Activated naive CD8-positive, alpha-beta T cell treated with anti-CD3 and anti-CD28 coated beads, Interleukin-2, amount 50 U/mL, for 24 hours (primary cell): ENCODE data around the gene ANKRD9.
A peak's percentile ranks its signal among the peaks of the same experiment; 100 is the strongest.

Experiments
- ATAC-seq: fragments of 150-1000 bp; cut with Tn5 transposase; one replicate; pipeline ENCODE4 v1.10.0; 2021
- DNase-seq: peaks from one replicate; pipeline ENCODE4 v3.0.0; 2021
- H3K27ac Mint-ChIP-seq: one replicate; pipeline ENCODE4 v1.8.0; 2021; ENCODE audit warnings: mild to moderate bottlenecking, mixed read lengths
- H3K27me3 Mint-ChIP-seq: one replicate; pipeline ENCODE4 v1.8.0; 2021; ENCODE audit warnings: mixed read lengths
- H3K36me3 Mint-ChIP-seq: one replicate; pipeline ENCODE4 v1.8.0; 2021; ENCODE audit warnings: low read depth, mixed read lengths
- H3K4me1 Mint-ChIP-seq: one replicate; pipeline ENCODE4 v1.8.0; 2021; ENCODE audit warnings: mixed read lengths
- H3K4me3 Mint-ChIP-seq: one replicate; pipeline ENCODE4 v1.8.0; 2021; ENCODE audit warnings: mild to moderate bottlenecking, moderate library complexity, mixed read lengths
- H3K9me3 Mint-ChIP-seq: one replicate; pipeline ENCODE4 v1.8.0; 2021; ENCODE audit warnings: mixed read lengths

Gene ANKRD9

GRCh38 chr14:102499401-102500157, 10.0 kb downstream of the ANKRD9 start:
- Mint-ChIP-seq H3K9me3 (no peaks in the 10 kb centered on the region), H3K4me3 (no peak overlapping the region), H3K4me1 (peaks cover 4% of the 10 kb centered on the region), H3K36me3 (no peaks in the 10 kb centered on the region), H3K27me3 (no peaks in the 10 kb centered on the region), H3K27ac (no peak overlapping the region)
- ATAC-seq (no peak), DNase-seq (no peak)

- Mint-ChIP-seq H3K4me1 (peaks cover 4% of the 10 kb centered on the region), H3K36me3 (no peaks in the 10 kb centered on the region), H3K27me3 (no peaks in the 10 kb centered on the region), H3K27ac (no peak overlapping the region), H3K9me3 (no peaks in the 10 kb centered on the region), H3K4me3 (no peak overlapping the region)
- no peak for DNase-seq
- no peak for ATAC-seq
Observed at GRCh38 chr14:102498678-102499265, 10.8 kb downstream of the ANKRD9 start.

- no peak overlapping the region for H3K27ac Mint-ChIP-seq
- DNase-seq (no peak), ATAC-seq (no peak)
- no peaks in the 10 kb centered on the region for H3K27me3 Mint-ChIP-seq
- peaks cover 4% of the 10 kb centered on the region for H3K4me1 Mint-ChIP-seq
- no peak overlapping the region for H3K4me3 Mint-ChIP-seq
- no peaks in the 10 kb centered on the region for H3K9me3 Mint-ChIP-seq
- no peaks in the 10 kb centered on the region for H3K36me3 Mint-ChIP-seq
Observed at GRCh38 chr14:102497998-102498677, 11.4 kb downstream of the ANKRD9 start.

GRCh38 chr14:102496958-102497744, 12.4 kb downstream of the ANKRD9 start:
- Mint-ChIP-seq H3K27me3 (no peaks in the 10 kb centered on the region), H3K4me1 (peaks cover 4% of the 10 kb centered on the region), H3K4me3 (no peak overlapping the region), H3K36me3 (no peaks in the 10 kb centered on the region), H3K27ac (no peak overlapping the region), H3K9me3 (no peaks in the 10 kb centered on the region)
- no peak for ATAC-seq
- DNase-seq, result no peak

GRCh38 chr14:102496331-102496691, 13.3 kb downstream of the ANKRD9 start:
- no peak overlapping the region for H3K27ac Mint-ChIP-seq
- DNase-seq (no peak), ATAC-seq (no peak)
- H3K27me3 Mint-ChIP-seq, result no peaks in the 10 kb centered on the region
- H3K9me3 Mint-ChIP-seq, result no peaks in the 10 kb centered on the region
- H3K4me3 Mint-ChIP-seq, result no peak overlapping the region
- no peaks in the 10 kb centered on the region for H3K36me3 Mint-ChIP-seq
- H3K4me1 Mint-ChIP-seq, result peaks cover 4% of the 10 kb centered on the region

- H3K27ac Mint-ChIP-seq, result no peak overlapping the region
- ATAC-seq (no peak), DNase-seq (no peak)
- no peak overlapping the region for H3K4me3 Mint-ChIP-seq
- no peaks in the 10 kb centered on the region for H3K9me3 Mint-ChIP-seq
- peaks cover 1% of the 10 kb centered on the region for H3K4me1 Mint-ChIP-seq
- no peaks in the 10 kb centered on the region for H3K27me3 Mint-ChIP-seq
- H3K36me3 Mint-ChIP-seq, result no peaks in the 10 kb centered on the region
Observed at GRCh38 chr14:102495491-102496330, 13.9 kb downstream of the ANKRD9 start.

- H3K4me1 Mint-ChIP-seq, result no peaks in the 10 kb centered on the region
- ATAC-seq (no peak), DNase-seq (no peak)
- no peaks in the 10 kb centered on the region for H3K36me3 Mint-ChIP-seq
- no peaks in the 10 kb centered on the region for H3K9me3 Mint-ChIP-seq
- H3K27ac Mint-ChIP-seq, result no peak overlapping the region
- no peaks in the 10 kb centered on the region for H3K27me3 Mint-ChIP-seq
- H3K4me3 Mint-ChIP-seq, result no peak overlapping the region
Observed at GRCh38 chr14:102493585-102493984, 16.0 kb downstream of the ANKRD9 start.

GRCh38 chr14:102493096-102493495, 16.5 kb downstream of the ANKRD9 start:
- Mint-ChIP-seq H3K9me3 (no peaks in the 10 kb centered on the region), H3K27ac (no peak overlapping the region), H3K36me3 (no peaks in the 10 kb centered on the region), H3K4me1 (no peaks in the 10 kb centered on the region), H3K27me3 (no peaks in the 10 kb centered on the region), H3K4me3 (no peak overlapping the region)
- DNase-seq (no peak), ATAC-seq (no peak)

- H3K27ac Mint-ChIP-seq, result no peak overlapping the region
- no peaks in the 10 kb centered on the region for H3K36me3 Mint-ChIP-seq
- no peaks in the 10 kb centered on the region for H3K27me3 Mint-ChIP-seq
- no peaks in the 10 kb centered on the region for H3K9me3 Mint-ChIP-seq
- ATAC-seq (peak; percentile 29), DNase-seq (no peak)
- H3K4me3 Mint-ChIP-seq, result no peak overlapping the region
- no peaks in the 10 kb centered on the region for H3K4me1 Mint-ChIP-seq
Observed at GRCh38 chr14:102492531-102492910, 17.1 kb downstream of the ANKRD9 start.

- Mint-ChIP-seq H3K27ac (no peak overlapping the region), H3K27me3 (no peaks in the 10 kb centered on the region), H3K36me3 (no peaks in the 10 kb centered on the region), H3K4me3 (no peak overlapping the region), H3K9me3 (no peaks in the 10 kb centered on the region), H3K4me1 (no peaks in the 10 kb centered on the region)
- no peak for DNase-seq
- no peak for ATAC-seq
Observed at GRCh38 chr14:102491786-102492530, 17.6 kb downstream of the ANKRD9 start.

GRCh38 chr14:102491366-102491765, 18.2 kb downstream of the ANKRD9 start:
- Mint-ChIP-seq H3K4me3 (no peak overlapping the region), H3K36me3 (no peaks in the 10 kb centered on the region), H3K9me3 (no peaks in the 10 kb centered on the region), H3K4me1 (no peaks in the 10 kb centered on the region), H3K27ac (no peak overlapping the region), H3K27me3 (no peaks in the 10 kb centered on the region)
- no peak for DNase-seq
- ATAC-seq, result no peak

- H3K4me1 Mint-ChIP-seq, result no peaks in the 10 kb centered on the region
- no peaks in the 10 kb centered on the region for H3K9me3 Mint-ChIP-seq
- no peak overlapping the region for H3K4me3 Mint-ChIP-seq
Observed at GRCh38 chr14:102490456-102490855, 19.1 kb downstream of the ANKRD9 start.

GRCh38 chr14:102487204-102487577, 22.4 kb downstream of the ANKRD9 start:
- H3K9me3 Mint-ChIP-seq, result no peaks in the 10 kb centered on the region
- no peak for ATAC-seq
- DNase-seq, result no peak
- H3K27me3 Mint-ChIP-seq, result no peaks in the 10 kb centered on the region
- H3K4me1 Mint-ChIP-seq, result no peaks in the 10 kb centered on the region
- H3K27ac Mint-ChIP-seq, result no peak overlapping the region
- peaks cover 7% of the 10 kb centered on the region for H3K36me3 Mint-ChIP-seq
- no peak overlapping the region for H3K4me3 Mint-ChIP-seq

More at GRCh38 chr14:102490456-102490855, 19.1 kb downstream of the ANKRD9 start:
- Mint-ChIP-seq H3K36me3 (no peaks in the 10 kb centered on the region), H3K27me3 (no peaks in the 10 kb centered on the region), H3K27ac (no peak overlapping the region)
- no peak for ATAC-seq
- DNase-seq, result no peak
